Stimulated activated CD8-positive, alpha-beta memory T cell treated with anti-CD3 and anti-CD28 coated beads, Interleukin-4, amount 100 ng/mL, for 4 hours (primary cell): ENCODE results near the gene TMEM255B.

Source experiments
- DNase-seq, 2 donors: peaks; one replicate each; pipeline ENCODE4 v3.0.0-alpha.2; 2020; ENCODE audit warnings: low read depth in 2 of 2, low spot score in 1 of 2

The TMEM255B gene

DNA sequence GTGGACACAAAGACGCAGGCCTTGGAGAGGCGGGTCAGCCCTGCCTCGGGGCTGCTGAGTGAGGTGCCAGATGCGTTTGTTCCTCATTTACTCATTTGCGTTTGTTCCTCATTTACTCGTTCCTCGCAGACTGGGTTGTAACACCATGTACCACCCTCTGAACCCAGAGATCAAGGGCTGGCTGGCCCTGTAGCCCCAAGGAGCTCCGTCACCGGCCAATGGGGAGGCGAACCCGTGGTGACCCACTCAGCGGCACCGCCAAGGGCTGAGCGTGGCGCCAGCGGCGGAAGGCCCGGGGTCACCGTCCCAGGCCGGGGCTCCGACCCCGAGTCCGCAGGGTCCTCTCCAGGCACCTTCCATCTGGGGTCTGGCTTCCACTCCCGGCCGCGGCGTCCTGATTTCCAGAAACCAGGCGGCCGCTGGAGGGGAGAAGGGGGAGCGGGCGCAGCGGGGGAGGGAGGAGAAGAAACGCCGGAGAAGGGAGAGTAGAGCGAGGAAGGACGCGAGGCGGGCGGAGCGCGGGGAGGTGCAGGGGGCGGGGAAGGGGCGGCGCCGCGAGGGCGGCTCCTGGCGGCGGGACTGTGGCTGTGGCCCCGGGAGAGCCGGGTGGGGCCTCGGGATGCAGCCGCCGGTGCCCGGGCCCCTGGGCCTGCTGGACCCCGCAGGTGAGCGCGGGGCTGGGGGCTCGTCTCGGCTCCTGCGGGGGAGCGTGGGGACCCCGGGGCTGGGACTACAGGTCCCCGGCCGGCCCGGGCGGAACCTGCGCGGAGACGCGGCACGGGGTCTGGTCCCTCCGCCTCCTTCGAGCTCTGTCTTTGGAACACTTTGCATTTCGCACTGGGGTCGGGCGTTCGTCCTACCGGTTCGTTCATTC, at the start of gene TMEM255B:
Gene TMEM255B (plus strand): TSS at position 576 of the 874 bp plus-strand sequence. CDS start 44 bp downstream, at position 620.
- peak; percentile 37 to 44 for DNase-seq

DNA sequence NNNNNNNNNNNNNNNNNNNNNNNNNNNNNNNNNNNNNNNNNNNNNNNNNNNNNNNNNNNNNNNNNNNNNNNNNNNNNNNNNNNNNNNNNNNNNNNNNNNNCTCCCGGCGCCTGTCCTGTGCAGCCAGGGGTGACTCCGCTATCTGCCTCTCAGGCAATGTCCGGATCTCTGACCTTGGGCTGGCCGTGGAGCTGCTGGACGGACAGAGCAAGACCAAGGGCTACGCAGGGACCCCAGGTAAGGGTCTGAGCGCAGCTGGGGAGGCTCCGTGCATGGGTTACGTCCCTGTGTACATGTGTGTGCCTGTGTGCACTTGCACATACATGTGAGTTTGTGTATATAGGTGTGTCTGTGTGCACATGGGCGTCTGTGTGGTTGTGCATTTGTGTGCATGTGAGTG, 36.1 kb upstream of the TMEM255B start:
- no peak for DNase-seq

DNA sequence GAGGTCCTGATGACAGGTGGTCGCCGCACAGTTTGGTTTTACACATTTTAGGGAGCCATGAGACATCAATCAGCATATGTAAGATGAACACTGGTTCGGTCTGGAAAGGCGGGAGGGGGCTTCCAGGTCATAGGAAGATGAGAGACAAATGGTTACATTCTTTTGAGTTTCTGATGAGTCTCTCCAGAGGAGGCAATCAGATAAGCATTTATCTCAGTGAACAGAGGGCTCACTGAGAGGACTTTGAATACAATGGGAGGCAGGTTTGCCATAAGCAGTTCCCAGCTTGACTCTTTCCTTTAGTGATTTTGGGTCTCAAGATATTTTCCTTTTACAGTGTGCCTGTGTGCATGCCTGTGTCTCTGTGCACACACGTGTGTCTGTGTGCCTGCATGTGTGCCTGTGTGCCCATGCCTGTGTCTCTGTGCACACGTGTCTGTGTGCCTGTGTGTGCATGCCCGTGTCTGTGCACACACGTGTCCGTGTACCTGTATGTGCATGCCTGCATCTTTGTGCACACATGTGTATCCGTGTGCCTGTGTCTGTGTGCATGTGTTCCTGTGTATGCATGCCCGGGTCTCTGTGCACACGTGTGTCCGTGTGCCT, 35.5 kb upstream of the TMEM255B start:
- DNase-seq = no peak

DNA sequence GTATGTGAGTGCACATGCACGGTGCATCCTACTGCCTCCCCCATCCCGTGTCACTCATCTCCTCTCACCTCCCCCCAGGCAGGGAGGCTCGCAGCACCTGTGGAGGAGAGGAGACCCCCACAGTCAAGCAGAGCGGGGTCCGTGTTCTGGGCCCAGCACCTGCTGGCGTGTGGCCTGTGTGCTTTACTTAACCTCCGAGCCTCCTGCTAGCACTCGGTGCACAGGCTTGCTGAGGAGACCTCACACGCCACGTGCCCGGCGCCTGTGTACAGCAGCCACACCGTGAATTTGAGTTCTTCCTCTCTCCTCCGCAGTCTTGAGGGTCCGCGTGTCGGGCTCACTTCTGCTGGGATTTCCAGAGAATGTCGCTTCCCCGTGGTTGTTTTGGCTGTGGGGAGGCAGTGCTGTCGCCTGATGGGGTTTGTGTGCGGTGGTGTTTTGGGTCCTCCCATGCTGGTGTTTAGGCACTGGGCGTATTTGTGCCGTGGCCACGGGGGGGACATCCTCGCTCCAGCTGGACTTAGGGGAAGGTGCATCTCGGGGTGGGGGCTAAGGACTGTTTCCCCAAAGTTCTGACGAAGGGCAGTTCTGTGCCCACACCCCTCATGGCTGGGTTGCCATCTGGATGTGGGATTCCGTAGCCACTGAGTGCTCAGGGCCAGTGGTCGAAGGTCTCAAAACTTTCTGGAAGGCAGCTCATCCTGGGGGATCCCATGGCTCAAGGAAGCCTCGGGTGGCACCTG, 34.8 kb upstream of the TMEM255B start:
- DNase-seq = no peak

DNA sequence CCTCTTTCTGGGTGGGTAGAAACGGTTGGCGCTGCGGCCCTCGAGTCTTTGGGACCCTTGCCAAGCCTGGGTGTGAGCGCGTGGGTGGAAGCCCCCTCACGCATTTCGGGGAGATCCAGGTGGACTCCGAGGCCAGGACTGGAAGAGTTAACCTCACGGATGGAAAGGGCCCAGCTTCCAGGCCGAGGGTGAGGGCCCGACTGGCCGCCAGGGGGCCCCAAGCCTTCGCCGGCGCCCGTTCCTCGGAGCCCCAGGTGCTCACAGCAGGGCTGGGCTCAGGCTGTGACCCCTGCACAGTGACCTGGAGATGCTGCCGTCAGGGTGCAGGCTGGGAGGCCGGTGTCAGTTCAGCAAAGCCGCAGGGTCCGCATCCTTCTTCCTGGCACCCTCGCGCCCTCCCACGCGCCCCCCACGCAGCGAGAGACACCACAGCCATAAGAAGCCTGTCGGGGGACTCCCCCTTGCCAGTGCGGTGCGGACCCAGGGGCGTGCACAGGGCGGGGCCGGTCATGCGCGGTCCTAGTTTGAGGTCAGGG, 34.2 kb upstream of the TMEM255B start:
- peak; percentile 77 for DNase-seq

DNA sequence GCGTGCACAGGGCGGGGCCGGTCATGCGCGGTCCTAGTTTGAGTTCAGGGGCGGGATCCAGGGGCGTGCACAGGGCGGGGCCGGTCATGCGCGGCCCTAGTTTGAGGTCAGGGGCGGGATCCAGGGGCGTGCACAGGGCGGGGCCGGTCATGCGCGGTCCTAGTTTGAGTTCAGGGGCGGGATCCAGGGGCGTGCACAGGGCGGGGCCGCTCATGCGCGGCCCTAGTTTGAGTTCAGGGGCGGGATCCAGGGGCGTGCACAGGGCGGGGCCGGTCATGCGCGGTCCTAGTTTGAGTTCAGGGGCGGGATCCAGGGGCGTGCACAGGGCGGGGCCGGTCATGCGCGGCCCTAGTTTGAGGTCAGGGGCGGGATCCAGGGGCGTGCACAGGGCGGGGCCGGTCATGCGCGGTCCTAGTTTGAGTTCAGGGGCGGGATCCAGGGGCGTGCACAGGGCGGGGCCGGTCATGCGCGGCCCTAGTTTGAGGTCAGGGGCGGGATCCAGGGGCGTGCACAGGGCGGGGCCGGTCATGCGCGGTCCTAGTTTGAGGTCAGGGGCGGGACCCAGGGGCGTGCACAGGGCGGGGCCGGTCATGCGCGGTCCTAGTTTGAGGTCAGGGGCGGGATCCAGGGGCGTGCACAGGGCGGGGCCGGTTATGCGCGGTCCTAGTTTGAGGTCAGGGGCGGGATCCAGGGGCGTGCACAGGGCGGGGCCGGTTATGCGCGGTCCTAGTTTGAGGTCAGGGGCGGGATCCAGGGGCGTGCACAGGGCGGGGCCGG, 33.5 kb upstream of the TMEM255B start:
- peak; percentile 22 to 35 for DNase-seq

DNA sequence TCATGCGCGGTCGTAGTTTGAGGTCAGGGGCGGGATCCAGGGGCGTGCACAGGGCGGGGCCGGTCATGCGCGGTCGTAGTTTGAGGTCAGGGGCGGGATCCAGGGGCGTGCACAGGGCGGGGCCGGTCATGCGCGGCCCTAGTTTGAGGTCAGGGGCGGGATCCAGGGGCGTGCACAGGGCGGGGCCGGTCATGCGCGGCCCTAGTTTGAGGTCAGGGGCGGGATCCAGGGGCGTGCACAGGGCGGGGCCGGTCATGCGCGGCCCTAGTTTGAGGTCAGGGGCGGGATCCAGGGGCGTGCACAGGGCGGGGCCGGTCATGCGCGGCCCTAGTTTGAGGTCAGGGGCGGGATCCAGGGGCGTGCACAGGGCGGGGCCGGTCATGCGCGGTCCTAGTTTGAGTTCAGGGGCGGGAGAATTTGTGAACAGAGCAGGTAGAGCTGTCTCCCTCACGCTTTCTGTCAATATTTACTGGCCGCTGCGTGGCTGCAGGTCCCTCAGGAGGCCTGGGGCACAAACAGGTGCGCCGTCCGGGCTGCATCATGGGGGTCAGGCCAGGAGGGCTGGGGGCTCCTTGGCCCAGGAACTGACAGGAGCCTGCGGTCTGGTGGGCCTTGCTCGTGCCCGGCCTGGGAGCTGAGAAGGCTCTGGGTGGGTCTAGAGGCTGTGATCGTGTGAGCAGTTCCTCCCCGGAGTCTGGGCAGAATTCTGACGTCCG, 32.8 kb upstream of the TMEM255B start:
- DNase-seq = peak in 1 of 2 donors; percentile 12

DNA sequence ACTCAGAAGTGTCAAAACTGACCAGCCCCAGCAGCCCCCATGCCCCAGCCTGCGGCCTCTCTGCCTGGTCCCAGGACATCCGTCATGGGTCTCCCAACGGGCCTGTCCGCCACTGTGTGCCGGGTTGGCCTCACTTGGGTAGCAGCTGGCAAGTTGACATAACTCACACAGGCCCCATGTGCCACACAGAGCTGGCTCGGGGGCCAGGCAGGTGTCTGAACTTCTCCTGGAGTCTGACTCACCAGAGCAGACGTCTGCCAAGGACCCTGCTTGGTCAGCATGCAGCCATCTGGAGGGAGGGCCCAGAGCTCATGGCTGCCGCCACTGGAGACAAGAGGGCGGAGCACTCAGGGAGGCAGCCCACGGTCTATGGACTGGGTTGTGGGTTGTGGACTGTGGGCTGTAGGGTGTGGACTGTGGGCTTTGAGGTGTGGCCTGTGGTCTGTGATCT, 32.0 kb upstream of the TMEM255B start:
- DNase-seq = no peak

DNA sequence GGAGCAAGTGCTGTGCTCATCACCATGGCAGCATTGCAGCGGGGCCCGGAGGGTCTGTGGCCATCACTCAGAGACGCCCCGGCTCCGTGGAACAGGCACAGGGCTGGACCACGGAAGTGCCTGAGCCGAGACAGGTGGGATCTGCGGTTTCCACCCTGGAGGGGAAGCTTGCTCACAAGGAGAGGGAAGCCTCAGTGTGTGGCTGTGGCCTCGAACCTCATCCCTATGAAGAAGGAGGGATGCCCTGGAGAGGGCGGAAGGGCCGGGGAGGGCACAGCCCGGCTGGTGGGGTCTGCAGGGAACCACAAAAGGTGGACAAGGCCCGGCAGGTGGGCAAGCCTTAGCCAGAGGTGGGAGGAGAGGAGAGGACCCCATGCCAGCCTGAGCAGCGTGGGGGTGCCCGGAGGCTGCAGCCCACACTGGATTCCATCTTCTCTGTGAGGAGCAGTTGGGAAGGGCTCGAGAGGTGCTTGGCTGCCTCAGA, 30.4 kb upstream of the TMEM255B start:
- no peak for DNase-seq

DNA sequence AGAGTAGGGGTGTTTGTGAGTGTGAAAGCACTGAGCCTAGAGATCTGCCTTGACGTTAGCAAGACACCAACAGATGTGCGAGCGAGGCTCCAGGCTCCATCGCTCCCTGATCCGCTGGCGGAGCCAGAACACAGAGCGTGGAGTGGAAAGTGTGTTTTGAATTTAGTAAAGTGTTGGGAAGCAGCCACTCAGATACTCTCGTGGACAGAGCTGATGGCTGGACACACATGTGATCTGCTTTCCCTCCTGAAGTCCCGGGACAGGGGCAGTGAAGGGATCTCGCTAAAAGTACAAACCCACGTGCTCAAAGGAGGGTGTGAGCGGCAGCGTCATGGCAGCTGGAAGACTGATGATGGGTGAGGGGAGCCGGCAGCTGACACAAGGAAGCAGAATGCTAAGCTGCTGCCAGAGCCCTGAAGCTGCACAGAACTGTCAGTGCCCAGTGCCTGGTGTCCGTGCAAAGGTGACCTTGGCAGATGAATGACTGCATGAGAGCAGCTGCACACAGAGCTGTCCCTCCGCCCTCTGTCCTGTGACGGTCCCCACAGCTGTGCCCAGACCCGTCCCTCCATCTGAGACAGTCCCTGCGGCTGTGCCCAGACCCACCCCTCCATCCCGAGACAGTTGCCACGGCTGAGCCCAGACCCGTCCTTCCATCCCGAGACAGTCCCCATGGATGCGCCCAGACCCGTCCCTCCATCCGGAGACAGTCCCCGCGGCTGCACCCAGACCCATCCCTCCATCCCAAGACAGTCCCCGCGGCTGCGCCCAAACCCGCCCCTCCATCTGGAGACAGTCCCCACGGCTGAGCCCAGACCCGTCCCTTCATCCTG, 29.6 kb upstream of the TMEM255B start:
- no peak for DNase-seq

DNA sequence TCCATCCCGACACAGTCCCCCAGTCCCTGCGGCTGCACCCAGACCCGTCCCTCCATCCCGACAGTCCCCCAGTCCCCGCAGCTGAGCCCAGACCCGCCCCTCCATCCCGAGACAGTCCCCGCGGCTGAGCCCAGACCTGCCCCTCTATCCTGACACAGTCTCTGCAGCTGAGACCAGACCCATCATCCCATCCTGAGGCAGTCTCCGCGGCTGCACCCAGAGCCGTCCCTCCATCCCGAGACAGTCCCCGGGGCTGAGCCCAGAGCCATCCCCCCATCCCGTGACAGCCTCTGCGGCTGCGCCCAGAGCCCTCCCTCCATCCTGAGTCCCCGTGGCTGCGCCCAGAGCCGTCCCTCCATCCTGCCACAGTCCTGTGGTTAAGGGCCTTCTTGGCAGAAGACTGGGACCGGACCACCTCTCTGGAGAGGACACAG, 28.8 kb upstream of the TMEM255B start:
- no peak for DNase-seq

DNA sequence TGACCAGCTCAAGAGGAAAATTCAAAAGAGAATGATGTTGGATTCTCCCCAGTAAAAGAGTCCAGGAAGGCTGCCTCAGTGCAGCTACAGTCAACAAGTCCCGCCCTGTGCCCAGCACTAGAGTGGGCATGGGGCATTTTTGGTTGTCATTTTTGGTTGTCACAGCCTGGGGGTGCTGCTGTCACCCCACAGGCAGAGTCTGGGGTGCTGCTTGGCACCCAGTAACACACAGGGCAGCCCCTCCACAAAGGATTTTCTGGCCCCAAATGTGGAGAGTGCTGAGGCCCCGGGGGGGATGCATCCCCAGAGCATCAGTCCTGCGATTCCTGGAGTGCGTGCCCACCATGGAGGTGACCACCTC, 28.2 kb upstream of the TMEM255B start:
- no peak for DNase-seq

DNA sequence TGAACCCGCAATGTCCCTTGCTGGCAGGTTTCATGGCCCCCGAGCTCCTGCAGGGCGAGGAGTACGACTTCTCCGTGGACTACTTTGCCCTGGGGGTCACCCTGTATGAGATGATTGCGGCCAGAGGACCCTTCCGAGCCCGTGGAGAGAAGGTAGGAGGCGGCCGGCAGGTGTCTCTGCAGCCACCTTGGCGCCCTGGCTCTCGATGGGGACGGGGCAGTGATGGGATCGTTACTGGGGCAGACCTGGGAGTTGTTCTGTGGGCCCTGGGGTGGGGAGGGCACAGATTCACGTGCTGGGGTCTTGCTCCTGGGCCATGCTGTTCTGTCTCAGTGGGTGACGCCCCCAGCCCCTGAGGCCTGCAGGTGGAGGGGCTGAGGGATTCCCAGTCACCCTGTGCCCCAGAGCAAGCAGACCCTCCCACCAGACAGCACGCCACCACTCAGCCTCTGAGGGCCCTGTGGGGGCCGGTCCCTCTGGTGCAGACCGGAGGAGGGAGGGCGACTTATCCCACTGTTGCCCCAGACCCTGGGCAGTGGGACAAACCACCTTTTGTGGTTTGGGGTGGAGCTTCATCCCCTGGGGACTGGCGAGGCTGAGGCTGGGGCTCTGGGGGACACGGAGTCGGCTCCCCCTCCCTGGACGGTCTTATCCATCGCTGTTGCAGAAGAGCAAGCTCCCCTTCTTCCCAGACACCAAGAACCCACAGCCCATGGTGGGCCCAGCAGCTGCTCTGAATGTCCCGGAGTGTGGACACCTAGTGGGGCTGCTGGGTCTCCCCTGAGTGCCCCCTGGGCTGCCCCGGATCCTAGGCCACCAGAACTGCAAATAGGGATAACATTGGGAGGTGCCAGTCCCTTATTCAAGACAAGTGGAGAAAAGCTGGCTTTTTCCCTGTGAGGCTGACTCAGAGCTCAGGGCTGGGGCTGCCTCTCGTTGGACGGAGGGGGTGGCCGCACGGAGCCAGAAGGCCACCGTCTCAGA, 27.5 kb upstream of the TMEM255B start:
- DNase-seq = no peak

DNA sequence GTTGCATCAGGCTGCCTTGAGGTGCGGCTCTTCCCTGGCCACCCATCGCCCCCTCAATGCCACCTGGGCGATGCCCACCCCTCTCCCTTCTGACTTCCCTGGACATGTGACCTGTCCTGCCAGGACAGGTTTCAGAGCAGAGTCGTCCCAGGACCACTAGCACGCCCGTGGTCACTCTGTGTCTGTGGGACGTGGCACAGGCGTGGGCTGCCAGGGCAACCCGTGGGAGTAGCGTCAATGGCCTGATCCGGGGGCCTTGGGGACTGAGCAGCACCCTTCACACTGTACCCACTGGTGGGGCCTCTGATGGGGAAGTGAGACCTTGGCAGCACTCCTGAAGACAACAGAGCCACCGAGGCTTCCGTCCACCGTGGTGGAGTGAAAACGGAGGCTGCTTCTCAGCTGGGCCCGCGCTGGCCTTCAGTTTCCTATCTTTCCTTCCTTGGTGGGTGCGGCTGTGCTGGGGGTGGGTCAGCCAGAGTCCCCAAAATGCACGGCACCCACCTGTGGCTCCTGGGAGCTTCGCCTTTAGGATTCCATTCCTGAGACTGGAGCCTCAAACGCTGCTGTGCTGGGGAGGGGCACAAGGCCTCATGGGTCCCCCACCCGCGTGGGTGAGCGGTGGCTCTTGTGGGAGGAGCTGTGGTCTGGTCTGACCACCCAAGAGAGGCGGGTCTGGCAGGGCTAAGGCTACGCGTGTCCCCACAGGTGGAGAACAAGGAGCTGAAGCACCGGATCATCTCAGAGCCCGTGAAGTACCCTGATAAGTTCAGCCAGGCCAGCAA, 26.7 kb upstream of the TMEM255B start:
- DNase-seq = no peak

DNA sequence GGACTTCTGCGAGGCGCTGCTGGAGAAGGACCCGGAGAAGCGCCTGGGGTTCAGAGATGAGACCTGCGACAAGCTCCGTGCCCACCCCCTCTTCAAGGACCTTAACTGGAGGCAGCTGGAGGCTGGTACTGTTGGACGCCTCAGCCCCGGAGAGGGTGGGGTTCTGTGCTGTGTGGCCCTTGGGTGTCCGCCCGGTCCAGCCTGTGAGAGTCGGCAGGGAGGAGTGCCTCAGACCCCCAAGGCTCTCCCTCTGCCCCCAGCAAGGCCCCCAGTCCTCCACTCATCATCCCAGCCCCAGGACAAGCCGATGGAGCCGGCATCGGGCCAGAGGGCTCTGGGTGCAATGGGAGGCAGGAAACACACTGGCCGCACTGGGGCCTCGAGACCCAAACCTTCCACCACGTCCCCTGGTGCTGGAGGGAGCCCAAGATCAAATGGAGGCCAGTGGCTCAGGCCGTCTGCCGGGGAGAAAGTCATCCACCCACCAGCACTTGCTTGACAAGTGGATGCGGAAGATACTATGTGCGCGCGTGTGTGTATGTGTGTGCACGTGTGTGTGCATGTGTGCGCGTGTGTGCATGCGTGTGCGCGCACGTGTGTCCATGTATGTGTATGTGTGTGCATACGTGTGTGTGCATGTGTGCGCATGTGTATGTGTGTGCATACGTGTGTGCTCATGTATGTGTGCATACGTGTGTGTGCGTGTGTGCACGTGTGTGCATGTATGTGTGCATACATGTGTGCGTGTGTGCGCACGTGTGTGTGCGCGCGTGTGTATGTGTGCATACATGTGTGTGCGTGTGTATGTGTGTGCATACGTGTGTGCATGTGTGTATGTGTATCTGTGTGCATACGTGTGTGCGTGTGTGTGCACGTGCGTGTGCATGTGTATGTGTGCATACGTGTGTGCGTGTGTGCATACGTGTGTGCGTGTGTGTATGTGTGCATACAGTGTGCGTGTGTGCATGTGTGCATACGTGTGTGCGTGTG, 25.8 kb upstream of the TMEM255B start:
- no peak for DNase-seq
